ENCODE data around the gene SETX. TPM values are rescaled to one million over a fixed set of nuclear protein-coding genes. Genes with fewer than 3 reads are reported as not detected.

SETX gene
- total and polyA plus RNA-seq, 10 of the 15 experiments (the other 5 are each of a cell fraction or from before 2014, with no cell fraction given), result 15.8 to 75.7 (median 37.0) TPM

GRCh38 chr9:132249123-132249522, 105.7 kb downstream of the SETX start:
- FAIRE-seq, result no peak

GRCh38 chr9:132247942-132248341, 106.8 kb downstream of the SETX start:
- no peak for ATAC-seq
- POLR2A ChIA-PET, result no interaction called here
- H2AFZ ChIP-seq (ENCODE audit: control insufficient read depth, low read depth, low read length), result no peak overlapping the region

More at GRCh38 chr9:132249123-132249522, 105.7 kb downstream of the SETX start:
- H3K79me2 ChIP-seq (ENCODE audit: control insufficient read depth, insufficient read depth, low read length), result no peaks in the 10 kb centered on the region
- H3K4me1 ChIP-seq (ENCODE audit: control insufficient read depth, insufficient read depth, low read length), result no peaks in the 10 kb centered on the region
- POLR2A ChIA-PET, result no interaction called here
- H3K27ac ChIP-seq (ENCODE audit: control insufficient read depth, insufficient read depth), result no peak overlapping the region
- H3K36me3 ChIP-seq (ENCODE audit: control insufficient read depth in 2 of 2, insufficient read depth in 2 of 2, low read length in 1 of 2), result no peaks in the 10 kb centered on the region
- no peak overlapping the region for H3K4me2 ChIP-seq (ENCODE audit: control insufficient read depth, insufficient read depth)
- H3K4me3 ChIP-seq, result no peak overlapping the region
- SMC1A ChIA-PET (ENCODE audit: uncharacterized antibody, unreplicated experiment), result no interaction called here
- RAD21 ChIA-PET (ENCODE audit: unreplicated experiment), result interaction anchor here (0.5 kb wide), 1 partner anchor 189 kb away, joined by 3 read pairs; no protein-coding TSS in a partner anchor
- H2AFZ ChIP-seq (ENCODE audit: control insufficient read depth, low read depth, low read length), result no peak overlapping the region
- intact Hi-C loops (cut with micrococcal nuclease; ENCODE audit: unreplicated experiment) (no loop called here), in situ Hi-C loops (cut with MboI) (loop anchor here (25.0 kb wide), 1 partner anchor 662 kb away; no protein-coding TSS in a partner anchor)
- no peak overlapping the region for H3K9ac ChIP-seq (ENCODE audit: control insufficient read depth, insufficient read depth, low read length)
- no peak for ATAC-seq
- no peaks in the 10 kb centered on the region for H4K20me1 ChIP-seq (ENCODE audit: control insufficient read depth, insufficient read depth)
- 18% methylated on average over 6 of the region's 6 CpGs for WGBS (ENCODE audit: insufficient coverage, insufficient replicate concordance, low lambda C conversion rate, missing lambda C conversion rate)
- BruUV-seq (replicated peaks), result no TSS peak
- no peaks in the 10 kb centered on the region; the same call in 2 of the 3 replicates for H3K9me3 ChIP-seq (replicated peaks; ENCODE audit: control insufficient read depth, insufficient read depth, low read length)
- CTCF ChIA-PET, result interaction anchor here (5.4 kb wide), 1 partner anchor 11 kb away, joined by 58 read pairs; no protein-coding TSS in a partner anchor
- DNase-seq (ENCODE audit: low read depth, low spot score), result no peak
- TF ChIP-seq NFXL1 (IDR thresholded peaks at IDR 0.05; ENCODE audit: borderline replicate concordance) (no peak), HDAC2 (IDR thresholded peaks at IDR 0.05) (no peak), ZZZ3 (IDR thresholded peaks at IDR 0.05; ENCODE audit: control insufficient read depth, insufficient read length, low read depth) (no peak), PAX8 (IDR thresholded peaks at IDR 0.05) (no peak)
- no peaks in the 10 kb centered on the region; a peak in 1 of 4 replicates for H3K27me3 ChIP-seq (replicated peaks in 1 of 2; ENCODE audit: control insufficient read depth in 2 of 2, insufficient read depth in 2 of 2, low read length in 1 of 2)

More at GRCh38 chr9:132247942-132248341, 106.8 kb downstream of the SETX start:
- Histone ChIP-seq H3K4me2 (ENCODE audit: control insufficient read depth, insufficient read depth) (no peak overlapping the region), H3K27me3 (replicated peaks in 1 of 2; ENCODE audit: control insufficient read depth in 2 of 2, insufficient read depth in 2 of 2, low read length in 1 of 2) (peaks cover 0 to 3% of the 10 kb centered on the region in 2 experiments; a peak in 2 of 4 replicates), H3K9me3 (replicated peaks; ENCODE audit: control insufficient read depth, insufficient read depth, low read length) (no peaks in the 10 kb centered on the region; the same call in 2 of the 3 replicates), H3K79me2 (ENCODE audit: control insufficient read depth, insufficient read depth, low read length) (no peaks in the 10 kb centered on the region), H3K9ac (ENCODE audit: control insufficient read depth, insufficient read depth, low read length) (no peak overlapping the region), H3K4me1 (ENCODE audit: control insufficient read depth, insufficient read depth, low read length) (no peaks in the 10 kb centered on the region), H4K20me1 (ENCODE audit: control insufficient read depth, insufficient read depth) (no peaks in the 10 kb centered on the region), H3K4me3 (no peak overlapping the region), H3K27ac (ENCODE audit: control insufficient read depth, insufficient read depth) (no peak overlapping the region), H3K36me3 (ENCODE audit: control insufficient read depth in 2 of 2, insufficient read depth in 2 of 2, low read length in 1 of 2) (no peaks in the 10 kb centered on the region)
- ChIA-PET CTCF (interaction anchor here (0.7 kb wide), 1 partner anchor 12 kb away, joined by 4 read pairs; no protein-coding TSS in a partner anchor), SMC1A (ENCODE audit: uncharacterized antibody, unreplicated experiment) (no interaction called here), RAD21 (ENCODE audit: unreplicated experiment) (no interaction called here)
- in situ Hi-C loops (cut with MboI), result loop anchor here (25.0 kb wide), 1 partner anchor 661 kb away; no protein-coding TSS in a partner anchor
- BruUV-seq (replicated peaks), result no TSS peak
- WGBS (ENCODE audit: insufficient coverage, insufficient replicate concordance, low lambda C conversion rate, missing lambda C conversion rate), result 54% methylated on average over 8 of the region's 8 CpGs
- intact Hi-C loops (cut with micrococcal nuclease; ENCODE audit: unreplicated experiment), result no loop called here
- FAIRE-seq (no peak), DNase-seq (ENCODE audit: low read depth, low spot score) (no peak)
- TF ChIP-seq NFYA (IDR thresholded peaks at IDR 0.05; ENCODE audit: borderline replicate concordance, low read depth, low read length), result no peak
- no peak for TF ChIP-seq POLR2AphosphoS2 (IDR thresholded peaks at IDR 0.05; ENCODE audit: low read depth, low read length)
- no peak for TF ChIP-seq NFXL1 (IDR thresholded peaks at IDR 0.05; ENCODE audit: borderline replicate concordance)
- no peak for TF ChIP-seq NR2F1 (conservative IDR thresholded peaks at IDR 0.05)
- TF ChIP-seq JUNB (IDR thresholded peaks at IDR 0.05), result no peak
- TF ChIP-seq CREB1 (IDR thresholded peaks at IDR 0.05; ENCODE audit: low read depth), result no peak
- TF ChIP-seq ZNF207 (IDR thresholded peaks at IDR 0.05; ENCODE audit: borderline replicate concordance), result no peak
- no peak for TF ChIP-seq WRNIP1 (IDR thresholded peaks at IDR 0.05; ENCODE audit: borderline replicate concordance, low read depth, low read length)
- TF ChIP-seq TCF7 (IDR thresholded peaks at IDR 0.05; ENCODE audit: borderline replicate concordance), result no peak

Data from GM12878 (cell line).